K562 (cell line): ENCODE results near the gene MED31. TPM values are rescaled to one million over a fixed set of nuclear protein-coding genes. Genes with fewer than 3 reads are reported as not detected.

ENCODE experiments used
- ATAC-seq: fragments of 200-7000 bp; cut with Tn5 transposase; 3 replicates; pipeline ENCODE4 v1.9.1; 2020; ENCODE audit warnings: moderate library complexity
- BruUV-seq: library from RNA; stranded (reverse); fragments of 400-500 nt; replicated peaks from 2 replicates; lab custom pipeline; 2021; lab: Mats Ljungman, UMichigan
- CTCF ChIA-PET: fragments of 300-600 bp; formaldehyde crosslinking; extraction: SDS; loops from one replicate; lab custom pipeline; 2021; ENCODE audit warnings: low intra/inter-chr PET ratio; lab: Yijun Ruan, JAX
- POLR2A ChIA-PET: fragments of 300-600, 350-650 bp; sonication (Branson Sonifier 250); formaldehyde crosslinking; extraction: SDS; loops from one replicate; lab custom pipeline; 2021; ENCODE audit warnings: antibody characterized with exemption, inconsistent platforms; lab: Yijun Ruan, JAX
- DNase-seq, 4 experiments: peaks; one replicate each; pipeline versions ENCODE4 v3.0.0 to v3.0.0-alpha.2; 2011 to 2018; ENCODE audit warnings: low spot score in 3 of 4, mixed read lengths in 3 of 4; ENCODE audit errors: extremely low read depth in 1 of 4
- FAIRE-seq: peaks from 2 replicates; lab custom pipeline; 2011; peaks lifted over from hg19 to GRCh38; lab: Jason Lieb, UNC
- H2AFZ ChIP-seq: 2 replicates; pipeline ENCODE4 v1.6.0; 2011; ENCODE audit warnings: low read depth, low read length, control low read depth, inconsistent platforms
- H3K27ac ChIP-seq: fragments of 200-600 bp; 3 replicates; pipeline ENCODE4 v1.8.0; 2011; ENCODE audit warnings: low read depth, mild to moderate bottlenecking, control low read depth, inconsistent platforms, low read length, moderate library complexity, mixed read lengths; ENCODE audit errors: extremely low read depth
- H3K27me3 ChIP-seq, 2 experiments: fragments of 300-600 bp in 1 of 2; 2 replicates in 1 of 2; 3 replicates in 1 of 2; pipeline versions ENCODE4 v1.6.0 to v1.8.0; 2011; ENCODE audit warnings: inconsistent platforms in 2 of 2, low read length in 2 of 2, mild to moderate bottlenecking in 1 of 2, mixed read lengths in 1 of 2, moderate library complexity in 1 of 2; ENCODE audit not compliant: control insufficient read depth in 2 of 2, insufficient read depth in 2 of 2
- H3K36me3 ChIP-seq: fragments of 300-600 bp; 3 replicates; pipeline ENCODE4 v1.8.0; 2011; ENCODE audit warnings: mild to moderate bottlenecking, low read length, inconsistent platforms; ENCODE audit not compliant: control insufficient read depth, insufficient read depth
- H3K4me1 ChIP-seq, 2 experiments: fragments of 200-600 bp in 1 of 2; replicated peaks in 1 of 2; 2 replicates in 1 of 2; 3 replicates in 1 of 2; pipeline versions ENCODE4 v1.5.1 to v1.8.0; 2011; ENCODE audit warnings: inconsistent platforms in 2 of 2, low read length in 2 of 2, mild to moderate bottlenecking in 1 of 2, mixed read lengths in 1 of 2, moderate library complexity in 1 of 2; ENCODE audit not compliant: control insufficient read depth in 2 of 2, insufficient read depth in 2 of 2
- H3K4me2 ChIP-seq: 2 replicates; pipeline ENCODE4 v1.6.1; 2011; ENCODE audit warnings: low read length, control low read depth, inconsistent platforms, mixed read lengths; ENCODE audit not compliant: insufficient read depth
- H3K4me3 ChIP-seq: fragments of 200-600 bp; sonication (generic), shearing (Covaris generic); 2 replicates; pipeline ENCODE4 v1.5.1; 2016; ENCODE audit warnings: control low read depth, inconsistent platforms
- H3K79me2 ChIP-seq: fragments of 200-600 bp; 3 replicates; pipeline ENCODE4 v1.8.0; 2011; ENCODE audit warnings: low read length, inconsistent platforms; ENCODE audit not compliant: control insufficient read depth, insufficient read depth
- H3K9ac ChIP-seq, 2 experiments: 2 replicates each; pipeline versions ENCODE4 v1.6.0 to v1.6.1; 2011; ENCODE audit warnings: low read depth in 2 of 2, low read length in 2 of 2, control low read depth in 1 of 2, inconsistent platforms in 1 of 2, mild to moderate bottlenecking in 1 of 2, mixed read lengths in 1 of 2; ENCODE audit not compliant: insufficient read depth in 1 of 2
- H3K9me1 ChIP-seq: one replicate; pipeline ENCODE4 v1.6.0; 2011; ENCODE audit warnings: inconsistent platforms, mild to moderate bottlenecking, low read length, moderate library complexity; ENCODE audit not compliant: control insufficient read depth, insufficient read depth
- H3K9me3 ChIP-seq: replicated peaks from 2 replicates; pipeline ENCODE4 v1.5.1; 2011; ENCODE audit warnings: low read depth, low read length, inconsistent platforms; ENCODE audit not compliant: control insufficient read depth, insufficient read depth
- H4K20me1 ChIP-seq: replicated peaks from 2 replicates; pipeline ENCODE4 v1.6.1; 2011; ENCODE audit warnings: low read length, inconsistent platforms, mixed read lengths; ENCODE audit not compliant: control insufficient read depth, insufficient read depth
- ATF1 ChIP-seq, 2 experiments: fragments of 450-650 bp in 1 of 2; IDR thresholded peaks; 2 replicates each; pipeline ENCODE4 v1.6.1; 2016; ENCODE audit warnings: missing compliant biosample characterization in 1 of 2, missing genetic modification characterization in 1 of 2
- ELF2 ChIP-seq: fragments of 250-450 bp; sonication (Bioruptor Pico); IDR thresholded peaks from 2 replicates; pipeline ENCODE4 v1.5.0; 2021; ENCODE audit warnings: mild to moderate bottlenecking
- FOXJ3 ChIP-seq: sonication (generic); formaldehyde crosslinking; IDR thresholded peaks from 2 replicates; pipeline ENCODE4 v1.4.0; 2020; ENCODE audit warnings: mild to moderate bottlenecking, missing genetic modification reagents
- KDM1A ChIP-seq, 2 experiments: fragments of 450-650 bp; IDR thresholded peaks; 2 replicates each; pipeline ENCODE4 v1.6.1; 2016; ENCODE audit warnings: mild to moderate bottlenecking in 2 of 2
- MYC ChIP-seq, 2 experiments: fragments of 250-450 bp in 1 of 2; sonication (Bioruptor Pico) in 1 of 2; IDR thresholded peaks; 2 replicates each; pipeline versions ENCODE4 v1.5.1 to v1.6.1; 2012 to 2021; ENCODE audit warnings: low read depth in 2 of 2, borderline replicate concordance in 1 of 2, improper control_type of control experiment in 1 of 2, low read length in 1 of 2, mild to moderate bottlenecking in 1 of 2, moderate library complexity in 1 of 2
- RBBP5 ChIP-seq: fragments of 200-600 bp; sonication (generic); IDR thresholded peaks from 2 replicates; pipeline ENCODE4 v1.6.1; 2012; ENCODE audit warnings: borderline replicate concordance, mild to moderate bottlenecking, low read length, control low read depth, inconsistent platforms; ENCODE audit not compliant: insufficient read depth, poor library complexity, severe bottlenecking
- RNF2 ChIP-seq: sonication (generic); IDR thresholded peaks from 2 replicates; pipeline ENCODE4 v1.6.1; 2016
- SLC30A9 ChIP-seq: fragments of 250-450 bp; sonication (Bioruptor Pico); IDR thresholded peaks from 2 replicates; pipeline ENCODE4 v1.8.0; 2022; ENCODE audit warnings: mild to moderate bottlenecking, moderate library complexity
- SMAD2 ChIP-seq: fragments of 150-350 bp; IDR thresholded peaks from 2 replicates; pipeline ENCODE4 v1.6.1; 2014; ENCODE audit warnings: low read depth, mild to moderate bottlenecking, low read length
- ZNF124 ChIP-seq: sonication (generic); formaldehyde crosslinking; IDR thresholded peaks from 2 replicates; pipeline ENCODE4 v1.8.1; 2022; ENCODE audit warnings: missing genetic modification reagents
- ZNF175 ChIP-seq: fragments of 200-800 bp; sonication (Bioruptor generic); IDR thresholded peaks from 2 replicates; pipeline ENCODE4 v1.6.1; 2016; ENCODE audit warnings: low read depth, mild to moderate bottlenecking, missing genetic modification characterization, missing compliant biosample characterization
- ZNF431 ChIP-seq: sonication (generic); formaldehyde crosslinking; IDR thresholded peaks from 2 replicates; pipeline ENCODE4 v1.8.0; 2022; ENCODE audit warnings: mild to moderate bottlenecking, missing genetic modification reagents
- ZNF79 ChIP-seq: fragments of 250-450 bp; sonication (Bioruptor Pico); IDR thresholded peaks from 2 replicates; pipeline ENCODE4 v1.4.0; 2020; ENCODE audit warnings: low read depth, mild to moderate bottlenecking, moderate library complexity
- WGBS: fragments of 100-300 bp; shearing (Covaris generic); methylation state at CpG from one replicate; pipeline ENCODE4 v1.1.6; 2016; ENCODE audit warnings: low coverage, mixed read lengths; ENCODE audit not compliant: insufficient coverage; ENCODE audit errors: missing lambda C conversion rate; 5-methylcytosine and 5-hydroxymethylcytosine counted together
- in situ Hi-C: fragments of 300-500 bp; cut with MboI; formaldehyde crosslinking; loops from 4 replicates; pipeline ENCODE4 v1.15.0; 2018; ENCODE audit warnings: inconsistent platforms, mixed read lengths
- intact Hi-C: fragments of 100-400 bp; cut with micrococcal nuclease; formaldehyde crosslinking; loops from 2 replicates; pipeline ENCODE4 v1.14.2; 2022
- polyA plus RNA-seq, 8 experiments: library from polyadenylated mRNA; depleted of rRNA in 4 of 8; stranded (reverse) in 5 of 8; unstranded in 3 of 8; fragments of >200 nt; fragmentation: Nextera tagmentation in 2 of 8; fragmentation: Illumina TruSeq in 1 of 8; extraction: Ambion mirVana in 2 of 8; extraction: Trizol in 1 of 8; gene quantifications; 2 replicates each; pipeline versions ENCODE4 v1.2.1 to v1.2.3, GENCODE V29; 2011 to 2014; ENCODE audit warnings: inconsistent platforms in 1 of 8, missing spikeins in 1 of 8
- total RNA-seq, 7 experiments: library from RNA; depleted of rRNA in 6 of 7; stranded (reverse); fragments of >200 nt in 6 of 7; fragmentation: Illumina TruSeq in 2 of 7; extraction: Trizol in 2 of 7; gene quantifications; 2 replicates each; pipeline versions ENCODE4 v1.2.1 to v1.2.3, GENCODE V29; 2011 to 2021; ENCODE audit warnings: low replicate concordance in 1 of 7
- TF ChIP-seq, protein P1 (sequence below): fragments of 450-650 bp; IDR thresholded peaks from 2 replicates; pipeline ENCODE4 v1.6.1; 2016; ENCODE audit warnings: borderline replicate concordance

The MED31 gene
- total and polyA plus RNA-seq, 9 of the 15 experiments (the other 6 are each of a cell fraction or from before 2014, with no cell fraction given): 6.4 to 39.9 (median 14.6) TPM

DNA sequence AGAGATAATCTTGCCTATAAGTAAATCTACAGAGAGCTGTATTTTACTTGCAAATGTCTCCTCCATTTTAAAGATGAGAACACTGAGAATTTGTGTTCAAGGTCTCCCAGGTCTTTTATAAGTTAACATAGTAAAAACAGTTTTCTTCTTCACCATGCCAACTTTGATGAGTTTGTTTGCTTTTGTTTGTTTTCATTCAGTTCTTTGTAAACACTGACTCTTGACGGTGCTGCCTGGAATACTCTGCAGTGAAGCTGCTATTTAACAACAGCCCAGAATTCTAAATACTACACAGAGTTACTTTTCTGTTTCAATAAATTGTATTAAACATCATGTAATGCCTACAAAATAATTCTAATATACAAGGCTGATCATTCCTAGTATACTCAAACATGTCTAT, 53.7 kb downstream of the MED31 start (continued):
- TF ChIP-seq SLC30A9 (CRISPR knock-in tag): no peak
- no peak for TF ChIP-seq SMAD2
- TF ChIP-seq RBBP5: no peak

DNA sequence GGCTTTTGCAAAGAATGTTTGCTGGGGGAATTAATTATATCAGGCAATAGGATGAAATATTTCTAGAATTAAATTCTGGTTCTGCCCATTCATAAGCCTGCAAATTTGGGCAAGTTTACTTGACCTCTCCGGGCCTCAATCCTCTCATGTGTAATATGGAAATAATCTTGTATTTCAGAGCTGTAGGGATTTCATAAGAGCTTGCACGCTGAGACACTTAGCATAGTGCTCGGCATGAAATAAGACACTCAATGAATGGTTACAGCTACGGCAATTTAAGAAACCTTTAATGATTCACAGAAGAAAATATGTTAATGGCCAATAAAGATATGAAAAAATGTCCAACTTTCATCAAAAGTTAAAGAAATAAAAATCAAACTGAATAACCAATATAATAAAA, 54.5 kb downstream of the MED31 start:
- no TSS peak for BruUV-seq
- TF ChIP-seq ZNF431 (CRISPR knock-in tag) (no peak), FOXJ3 (CRISPR knock-in tag) (no peak), ELF2 (no peak), MYC (IDR thresholded peaks at IDR 0.05; ENCODE audit: low read depth, low read length) (no peak), MYC (CRISPR knock-in tag; IDR thresholded peaks at IDR 0.05; ENCODE audit: borderline replicate concordance, low read depth) (no peak), ZNF175 (CRISPR knock-in tag) (no peak), ZNF79 (CRISPR knock-in tag) (no peak), RNF2 (no peak), ZNF124 (no peak), KDM1A (IDR thresholded peaks at IDR 0.05) (no peak), ATF1 (CRISPR knock-in tag; IDR thresholded peaks at IDR 0.05) (no peak), ATF1 (tag; IDR thresholded peaks at IDR 0.05) (no peak)
- TF ChIP-seq, protein P1, sequence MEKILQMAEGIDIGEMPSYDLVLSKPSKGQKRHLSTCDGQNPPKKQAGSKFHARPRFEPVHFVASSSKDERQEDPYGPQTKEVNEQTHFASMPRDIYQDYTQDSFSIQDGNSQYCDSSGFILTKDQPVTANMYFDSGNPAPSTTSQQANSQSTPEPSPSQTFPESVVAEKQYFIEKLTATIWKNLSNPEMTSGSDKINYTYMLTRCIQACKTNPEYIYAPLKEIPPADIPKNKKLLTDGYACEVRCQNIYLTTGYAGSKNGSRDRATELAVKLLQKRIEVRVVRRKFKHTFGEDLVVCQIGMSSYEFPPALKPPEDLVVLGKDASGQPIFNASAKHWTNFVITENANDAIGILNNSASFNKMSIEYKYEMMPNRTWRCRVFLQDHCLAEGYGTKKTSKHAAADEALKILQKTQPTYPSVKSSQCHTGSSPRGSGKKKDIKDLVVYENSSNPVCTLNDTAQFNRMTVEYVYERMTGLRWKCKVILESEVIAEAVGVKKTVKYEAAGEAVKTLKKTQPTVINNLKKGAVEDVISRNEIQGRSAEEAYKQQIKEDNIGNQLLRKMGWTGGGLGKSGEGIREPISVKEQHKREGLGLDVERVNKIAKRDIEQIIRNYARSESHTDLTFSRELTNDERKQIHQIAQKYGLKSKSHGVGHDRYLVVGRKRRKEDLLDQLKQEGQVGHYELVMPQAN: no peak
- TF ChIP-seq, all 486 proteins: peak for 0
- Histone ChIP-seq H3K9ac (no peak overlapping the region), H3K4me2 (no peak overlapping the region), H3K27me3 (no peaks in the 10 kb centered on the region), H3K36me3 (peaks cover 48% of the 10 kb centered on the region), H3K4me3 (no peak overlapping the region), H3K9me3 (no peaks in the 10 kb centered on the region), H3K79me2 (no peaks in the 10 kb centered on the region), H3K27ac (no peak overlapping the region), H2AFZ (no peak overlapping the region), H3K9me1 (no peaks in the 10 kb centered on the region), H4K20me1 (no peaks in the 10 kb centered on the region), H3K4me1 (peaks cover 0 to 12% of the 10 kb centered on the region in 2 experiments; a peak in 2 of 5 replicates)
- ChIA-PET POLR2A (interaction anchor here (1.1 kb wide), 1 partner anchor 10 kb away, joined by 3 read pairs; no protein-coding TSS in a partner anchor), CTCF (no interaction called here)
- FAIRE-seq (no peak), ATAC-seq (no peak), DNase-seq (no peak)
- in situ Hi-C loops (no loop called here), intact Hi-C loops (no loop called here)
- 86% methylated on average over 4 of the region's 4 CpGs for WGBS
